ENCODE results near the gene LTBP1. TPM values are rescaled to one million over a fixed set of nuclear protein-coding genes. Genes with fewer than 3 reads are reported as not detected.

LTBP1 gene
- total RNA-seq, 1 experiment from 2014 or later: 28.5 TPM

DNA sequence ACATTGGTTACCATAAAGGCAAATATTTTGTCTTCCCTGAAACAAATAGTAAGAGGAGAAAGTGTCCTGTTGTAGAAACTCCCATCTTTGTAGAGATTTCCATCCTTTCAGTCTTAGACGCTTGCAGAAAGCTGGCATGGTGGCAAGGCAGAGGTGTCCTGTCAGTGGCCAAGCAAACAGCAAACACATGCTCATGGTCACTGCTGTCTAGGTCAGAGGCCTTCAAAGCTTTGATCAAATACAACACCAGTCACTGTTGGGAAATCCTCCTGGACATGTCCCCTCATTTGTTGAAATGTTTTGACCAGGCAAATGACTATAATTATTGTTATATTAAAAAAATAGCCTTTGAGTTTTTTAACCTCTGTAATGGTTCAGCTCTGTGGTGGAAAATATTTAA lies 55.1 kb downstream of the LTBP1 start:
- Histone ChIP-seq H2BK120ac (ENCODE audit: low read depth, low read length, poor library complexity, severe bottlenecking) (no peak overlapping the region), H3K79me1 (ENCODE audit: insufficient read depth, low read depth, low read length, poor library complexity, severe bottlenecking) (no peaks in the 10 kb centered on the region), H3K56ac (ENCODE audit: insufficient read length, low read depth, low read length) (no peak overlapping the region), H4K20me1 (ENCODE audit: control insufficient read depth, insufficient read depth, insufficient read length) (no peaks in the 10 kb centered on the region), H3K79me2 (ENCODE audit: insufficient read depth, low read length) (no peaks in the 10 kb centered on the region), H3K18ac (ENCODE audit: insufficient read length, low read depth, low read length) (no peak overlapping the region), H2AK5ac (ENCODE audit: insufficient read length, low read length) (no peak overlapping the region), H3K4ac (ENCODE audit: low read depth, low read length) (no peak overlapping the region), H2BK12ac (ENCODE audit: insufficient read length, low read depth, low read length) (no peak overlapping the region), H3K4me1 (ENCODE audit: insufficient read depth, low read length) (peaks cover 3% of the 10 kb centered on the region; the same call in 1 of the 2 replicates), H3K27me3 (ENCODE audit: insufficient read depth, low read length) (no peaks in the 10 kb centered on the region), H4K8ac (replicated peaks; ENCODE audit: insufficient read length, low read depth, low read length) (no peak overlapping the region), H3K9ac (ENCODE audit: extremely low read depth, insufficient read length, low read length) (no peak overlapping the region), H3K4me2 (ENCODE audit: insufficient read depth, insufficient read length, low read length) (no peak overlapping the region), H4K5ac (ENCODE audit: insufficient read length, low read depth, low read length) (no peak overlapping the region), H3K23ac (ENCODE audit: insufficient read length, low read depth, low read length) (no peak overlapping the region), H2AFZ (ENCODE audit: low read length) (no peak overlapping the region), H2BK20ac (ENCODE audit: low read depth, low read length, poor library complexity, severe bottlenecking) (no peak overlapping the region), H3K9me3 (ENCODE audit: control insufficient read depth, low read depth, low read length) (no peaks in the 10 kb centered on the region), H3K23me2 (ENCODE audit: insufficient read length, low read depth, low read length, poor library complexity, severe bottlenecking) (no peaks in the 10 kb centered on the region), H3T11ph (ENCODE audit: low read length) (no peak overlapping the region), H3K14ac (ENCODE audit: insufficient read depth, low read length) (no peak overlapping the region), H2BK15ac (ENCODE audit: low read depth, low read length) (no peak overlapping the region), H4K91ac (ENCODE audit: insufficient read length, low read depth, low read length) (no peak overlapping the region), H3K27ac (ENCODE audit: insufficient read length, low read depth, low read length) (no peak overlapping the region), H2BK5ac (ENCODE audit: insufficient read length, low read length) (no peak overlapping the region)
- no peaks in the 10 kb centered on the region for H3K36me3 Mint-ChIP-seq (ENCODE audit: insufficient read depth in 1 of 3, low read depth in 3 of 3)
- TF ChIP-seq, protein P1, sequence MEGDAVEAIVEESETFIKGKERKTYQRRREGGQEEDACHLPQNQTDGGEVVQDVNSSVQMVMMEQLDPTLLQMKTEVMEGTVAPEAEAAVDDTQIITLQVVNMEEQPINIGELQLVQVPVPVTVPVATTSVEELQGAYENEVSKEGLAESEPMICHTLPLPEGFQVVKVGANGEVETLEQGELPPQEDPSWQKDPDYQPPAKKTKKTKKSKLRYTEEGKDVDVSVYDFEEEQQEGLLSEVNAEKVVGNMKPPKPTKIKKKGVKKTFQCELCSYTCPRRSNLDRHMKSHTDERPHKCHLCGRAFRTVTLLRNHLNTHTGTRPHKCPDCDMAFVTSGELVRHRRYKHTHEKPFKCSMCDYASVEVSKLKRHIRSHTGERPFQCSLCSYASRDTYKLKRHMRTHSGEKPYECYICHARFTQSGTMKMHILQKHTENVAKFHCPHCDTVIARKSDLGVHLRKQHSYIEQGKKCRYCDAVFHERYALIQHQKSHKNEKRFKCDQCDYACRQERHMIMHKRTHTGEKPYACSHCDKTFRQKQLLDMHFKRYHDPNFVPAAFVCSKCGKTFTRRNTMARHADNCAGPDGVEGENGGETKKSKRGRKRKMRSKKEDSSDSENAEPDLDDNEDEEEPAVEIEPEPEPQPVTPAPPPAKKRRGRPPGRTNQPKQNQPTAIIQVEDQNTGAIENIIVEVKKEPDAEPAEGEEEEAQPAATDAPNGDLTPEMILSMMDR (conservative IDR thresholded peaks at IDR 0.05): no peak
- WGBS (ENCODE audit: extremely low coverage, insufficient read length, low lambda C conversion rate): no CpG with 5 or more reads among the region's 1 CpG
- H3K9me3 Mint-ChIP-seq: no peaks in the 10 kb centered on the region
- 0 out of 4 replicates have a peak, but pooled peaks cover 0 to 5% of the 10 kb centered on the region in 2 experiments for H3K4me1 Mint-ChIP-seq
- DNase-seq: no peak
- H3K27me3 Mint-ChIP-seq (ENCODE audit: low read depth): no peaks in the 10 kb centered on the region
- no peak overlapping the region for H3K27ac Mint-ChIP-seq
- H3K4me3 Mint-ChIP-seq: no peak overlapping the region
